Cortex of kidney (tissue), 1 donor: ENCODE results near the gene OPA3.
"Not testable (repeated sequence)": the region's sequence is repeated elsewhere in the genome, so short reads cannot be mapped to it uniquely, and the experiment has no call there.

Experiments
- DNase-seq: peaks from one replicate; lab custom pipeline; 2025; lab: John Stamatoyannopoulos, UW

OPA3 gene

GRCh38 chr19:45522010-45522941, 62.3 kb downstream of the OPA3 start:
- DNase-seq = no peak

DNA sequence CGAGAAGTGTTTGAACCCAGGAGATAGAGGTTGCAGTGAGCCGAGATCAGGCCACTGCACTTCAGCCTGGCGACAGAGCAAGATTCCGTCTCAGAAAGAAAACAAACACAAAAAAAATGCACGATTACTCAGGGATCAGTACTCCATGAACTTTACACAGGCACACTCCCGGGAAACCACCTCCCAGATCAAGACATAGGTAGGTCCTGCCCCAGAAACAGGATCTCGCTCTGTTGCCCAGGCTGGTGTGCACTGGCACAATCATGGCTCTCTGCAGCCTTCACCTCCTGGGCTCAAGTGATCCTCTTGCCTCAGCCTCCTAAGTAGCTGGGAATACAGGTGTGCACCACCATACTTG, 66.2 kb downstream of the OPA3 start:
- no peak for DNase-seq

DNA sequence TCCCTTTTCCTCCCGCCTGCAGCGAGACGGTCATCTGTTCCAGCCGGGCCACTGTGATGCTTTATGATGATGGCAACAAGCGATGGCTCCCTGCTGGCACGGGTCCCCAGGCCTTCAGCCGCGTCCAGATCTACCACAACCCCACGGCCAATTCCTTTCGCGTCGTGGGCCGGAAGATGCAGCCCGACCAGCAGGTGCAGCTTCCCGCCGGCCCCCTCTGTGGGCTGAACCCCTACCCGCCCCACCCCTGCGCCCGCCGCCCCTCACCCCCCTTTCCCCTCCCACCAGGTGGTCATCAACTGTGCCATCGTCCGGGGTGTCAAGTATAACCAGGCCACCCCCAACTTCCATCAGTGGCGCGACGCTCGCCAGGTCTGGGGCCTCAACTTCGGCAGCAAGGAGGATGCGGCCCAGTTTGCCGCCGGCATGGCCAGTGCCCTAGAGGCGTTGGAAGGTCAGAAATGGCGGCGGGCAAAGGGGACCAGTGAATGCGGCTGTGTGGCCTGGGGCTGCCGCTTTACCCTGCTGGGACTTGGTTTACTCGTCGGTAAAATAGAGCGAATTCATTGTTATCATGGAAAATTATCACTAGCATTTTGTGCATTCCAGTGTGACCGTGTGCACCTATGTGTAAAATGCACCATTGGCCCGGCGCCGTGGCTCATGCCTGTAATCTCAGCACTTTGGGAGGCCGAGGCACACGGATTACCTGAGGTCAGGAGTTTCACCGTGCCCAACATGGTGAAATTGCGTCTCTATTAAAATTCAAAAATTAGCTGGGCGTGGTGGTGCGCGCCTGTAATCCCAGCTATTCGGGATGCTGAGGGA, 66.7 kb downstream of the OPA3 start:
- no peak for DNase-seq

- no peak for DNase-seq
These were observed 67.4 kb downstream of the OPA3 start for GRCh38 chr19:45517238-45517637.

- DNase-seq = no peak
These were observed 68.7 kb downstream of the OPA3 start for GRCh38 chr19:45515807-45516401.

GRCh38 chr19:45515081-45515624, 69.4 kb downstream of the OPA3 start:
- no peak for DNase-seq

DNA sequence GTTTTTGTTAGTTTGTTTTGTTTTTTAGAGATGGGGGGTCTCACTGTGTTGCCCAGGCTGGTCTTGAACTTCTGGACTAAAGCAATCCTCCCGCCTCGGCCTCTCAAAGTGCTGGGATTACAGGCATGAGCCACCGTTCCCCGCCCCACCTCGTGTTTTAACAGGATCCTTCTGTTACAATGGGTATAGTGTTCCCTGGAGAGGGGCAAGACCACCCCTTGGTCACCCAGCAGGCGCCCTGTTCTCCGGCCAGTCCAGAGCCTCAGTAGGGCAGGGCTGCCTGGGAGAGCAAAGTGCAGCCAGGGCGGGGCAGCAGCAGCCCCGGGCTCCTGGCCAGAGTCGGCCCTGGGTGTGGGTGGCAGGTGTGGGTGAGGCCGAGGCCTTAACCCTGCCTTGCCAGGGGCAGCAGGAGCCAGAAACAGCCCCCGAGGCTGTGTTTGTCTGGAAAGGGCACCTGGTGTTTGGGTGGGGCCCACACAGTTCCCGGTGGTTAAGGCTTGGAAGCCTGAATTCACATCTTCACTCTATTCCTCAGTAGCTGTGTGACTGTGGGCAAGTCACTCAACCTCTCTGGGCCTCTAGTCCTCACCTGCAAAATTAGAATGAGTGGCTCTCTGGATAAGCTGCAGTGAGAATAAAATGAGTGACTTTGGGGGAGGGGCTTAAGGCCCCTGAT, 70.1 kb downstream of the OPA3 start:
- no peak for DNase-seq

GRCh38 chr19:45512881-45513483, 71.6 kb downstream of the OPA3 start:
- no peak for DNase-seq

DNA sequence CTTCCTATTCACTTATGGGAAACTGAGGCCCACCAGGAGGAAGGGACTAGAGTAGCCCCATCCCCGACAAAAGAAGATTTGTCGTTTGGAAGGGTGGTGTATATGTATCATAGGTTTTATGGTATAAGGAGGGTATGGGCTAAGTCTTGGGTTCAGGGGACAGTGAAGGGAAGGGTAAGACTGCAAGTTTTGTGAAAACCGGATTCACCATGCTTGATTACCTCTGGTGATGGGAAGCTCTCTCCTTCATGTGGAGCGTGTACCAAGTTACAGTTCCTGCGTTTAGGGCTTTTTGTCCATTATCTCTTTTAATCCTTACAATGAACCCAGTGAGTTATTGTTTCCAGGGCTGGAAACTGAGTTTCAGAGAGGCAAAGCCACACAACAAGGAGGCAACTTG, 73.5 kb downstream of the OPA3 start:
- no peak for DNase-seq

GRCh38 chr19:45510352-45510751, 74.2 kb downstream of the OPA3 start:
- not testable (repeated sequence) for DNase-seq

- DNase-seq = no peak
These were observed 74.9 kb downstream of the OPA3 start for GRCh38 chr19:45509692-45510015.

DNA sequence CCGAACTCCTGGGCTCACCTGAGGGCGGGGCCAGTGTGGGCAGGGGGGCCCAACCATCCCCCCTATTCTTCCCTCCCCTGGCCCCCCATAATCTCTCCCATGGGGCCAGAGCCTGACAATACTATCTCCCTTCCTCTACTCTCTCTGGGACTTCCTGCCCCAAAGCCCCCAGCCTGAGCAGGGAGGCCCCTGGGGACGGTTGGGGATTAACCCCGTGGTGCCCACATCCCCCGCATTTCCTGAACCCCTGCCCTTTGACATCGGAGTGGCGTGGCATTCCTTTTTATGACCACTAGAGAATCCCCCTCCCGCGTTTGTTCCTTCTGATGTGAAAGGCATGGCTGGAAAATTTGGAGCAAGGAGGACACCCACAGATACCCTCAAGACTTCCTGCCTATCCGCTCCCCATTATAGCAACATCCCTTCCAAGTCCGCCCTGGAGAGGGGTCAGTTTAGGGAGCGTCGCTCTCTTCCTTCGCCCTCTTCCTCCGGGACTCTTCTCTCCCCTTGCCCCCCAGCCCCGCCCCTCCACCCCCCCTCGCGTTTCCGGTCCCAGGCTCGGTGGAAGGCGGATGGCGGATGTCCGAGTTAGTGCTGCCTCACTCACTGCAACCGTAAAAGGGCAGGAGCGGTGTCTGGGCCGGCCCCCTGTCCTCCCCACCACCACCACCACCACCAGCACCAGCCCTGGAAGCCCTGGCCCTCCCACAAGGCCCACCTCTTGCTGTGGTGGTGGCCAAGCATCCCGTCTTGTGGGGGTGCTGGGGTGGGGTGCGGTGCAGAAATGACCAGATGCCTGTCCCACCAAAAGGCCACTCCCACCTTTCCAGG, 75.5 kb downstream of the OPA3 start:
- DNase-seq = no peak

- DNase-seq = no peak
These were observed 76.2 kb downstream of the OPA3 start for GRCh38 chr19:45508417-45508860.

DNA sequence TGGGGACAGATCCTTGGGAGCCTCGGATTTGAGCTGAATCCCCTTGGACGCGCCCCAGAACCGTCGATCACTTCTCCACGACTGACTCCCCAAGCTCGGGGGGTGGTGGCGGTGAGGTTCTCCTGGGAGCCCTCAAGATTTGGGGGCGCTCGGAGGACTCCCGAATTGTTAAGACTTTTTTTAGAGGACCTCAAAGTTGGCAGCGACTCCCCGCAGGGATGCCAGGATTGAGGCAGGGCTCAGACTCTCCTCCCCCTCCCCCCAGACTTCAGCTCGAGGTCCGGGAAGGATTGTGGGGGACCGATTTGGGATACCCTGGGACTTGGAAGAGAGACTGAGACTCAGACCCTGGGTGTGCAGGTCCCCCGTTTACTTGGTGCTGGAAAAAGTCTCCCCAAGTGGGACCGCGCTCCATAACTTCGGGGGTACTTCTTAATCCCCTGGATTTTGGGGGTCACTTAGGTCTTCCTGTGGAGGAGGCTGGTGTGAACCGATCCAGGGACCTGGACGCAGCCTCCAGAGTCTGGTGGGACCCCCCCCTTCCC, 76.7 kb downstream of the OPA3 start:
- DNase-seq = no peak

GRCh38 chr19:45506989-45507871, 77.4 kb downstream of the OPA3 start, which contains the start of gene VASP:
TSS of gene VASP (plus strand) at chr19:45507479. CDS start at chr19:45507772, 293 bp downstream.
- no peak for DNase-seq

- no peak for DNase-seq
These were observed 78.2 kb downstream of the OPA3 start for GRCh38 chr19:45506246-45506988.

DNA sequence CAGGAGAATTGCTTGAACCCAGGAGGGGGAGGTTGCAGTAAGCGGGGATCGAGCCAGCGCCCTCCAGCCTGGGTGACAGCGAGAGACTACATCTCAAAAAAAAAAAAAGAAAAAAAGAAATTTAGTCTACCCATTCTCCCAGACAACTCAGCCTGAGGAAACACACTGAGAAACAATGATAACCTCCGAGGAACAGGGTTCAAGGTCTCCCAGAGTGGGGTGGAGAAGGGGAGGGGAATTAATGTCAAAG, 78.7 kb downstream of the OPA3 start:
- no peak for DNase-seq

GRCh38 chr19:45505151-45505995, 79.2 kb downstream of the OPA3 start:
- no peak for DNase-seq
